GM18909 (cell line): ENCODE measurements around the gene CASP9.
"Not testable (repeated sequence)": the region's sequence is repeated elsewhere in the genome, so short reads cannot be mapped to it uniquely, and the experiment has no call there.

Source experiments
- ATAC-seq: cut with Tn5 transposase; IDR thresholded peaks from one replicate; pipeline ENCODE4 v1.9.1; 2021; ENCODE audit warnings: mild to moderate bottlenecking; ENCODE audit not compliant: unreplicated experiment, poor library complexity

The CASP9 gene

GRCh38 chr1:15506831-15507230 is 17.2 kb downstream of the CASP9 start:
- no peak for ATAC-seq

GRCh38 chr1:15504436-15504835 is 19.6 kb downstream of the CASP9 start:
- no peak for ATAC-seq

GRCh38 chr1:15501208-15502032 is 22.6 kb downstream of the CASP9 start:
- ATAC-seq, result no peak

GRCh38 chr1:15500184-15501178 is 23.5 kb downstream of the CASP9 start:
- ATAC-seq, result no peak

- no peak for ATAC-seq
Observed at GRCh38 chr1:15493869-15494390, 30.1 kb downstream of the CASP9 start.

- ATAC-seq, result no peak
Observed at GRCh38 chr1:15492596-15492995, 31.4 kb downstream of the CASP9 start.

- not testable (repeated sequence) for ATAC-seq
Observed at GRCh38 chr1:15491010-15491409, 33.0 kb downstream of the CASP9 start.

- ATAC-seq, result no peak
Observed at GRCh38 chr1:15489052-15489736, 34.8 kb downstream of the CASP9 start.

GRCh38 chr1:15488371-15488770 is 35.6 kb downstream of the CASP9 start:
- ATAC-seq, result no peak

GRCh38 chr1:15486844-15487610 is 37.0 kb downstream of the CASP9 start:
- ATAC-seq, result not testable (repeated sequence)

GRCh38 chr1:15485636-15486035 is 38.4 kb downstream of the CASP9 start:
- ATAC-seq, result no peak

GRCh38 chr1:15484443-15484842 is 39.6 kb downstream of the CASP9 start:
- ATAC-seq, result not testable (repeated sequence)

GRCh38 chr1:15483971-15484370 is 40.0 kb downstream of the CASP9 start:
- no peak for ATAC-seq

GRCh38 chr1:15482983-15483543 is 41.0 kb downstream of the CASP9 start:
- ATAC-seq, result not testable (repeated sequence)

- ATAC-seq, result not testable (repeated sequence)
Observed at GRCh38 chr1:15482455-15482854, 41.6 kb downstream of the CASP9 start.

- ATAC-seq, result no peak
Observed at GRCh38 chr1:15479654-15480347, 44.2 kb downstream of the CASP9 start.

- no peak for ATAC-seq
Observed at GRCh38 chr1:15477646-15478212, 46.3 kb downstream of the CASP9 start.

GRCh38 chr1:15476927-15477326 is 47.1 kb downstream of the CASP9 start:
- no peak for ATAC-seq
